Testis (tissue), 3 donors: ENCODE results near the gene EPB42. TPM values are rescaled to one million over a fixed set of nuclear protein-coding genes. Genes with fewer than 3 reads are reported as not detected.
A peak's percentile ranks its signal among the peaks of the same experiment; 100 is the strongest.
"Not testable (repeated sequence)": the region's sequence is repeated elsewhere in the genome, so short reads cannot be mapped to it uniquely, and the experiment has no call there.

ENCODE experiments used
- DNase-seq: peaks from one replicate; pipeline ENCODE4 v3.0.0-alpha.2; 2019
- H3K27ac ChIP-seq, 2 donors: fragments of 200-600 bp; sonication (generic); one replicate each; pipeline ENCODE4 v1.5.1; 2019
- H3K27me3 ChIP-seq: fragments of 200-600 bp; sonication (generic); one replicate; pipeline ENCODE4 v1.5.1; 2019
- H3K36me3 ChIP-seq: fragments of 200-600 bp; sonication (generic); one replicate; pipeline ENCODE4 v1.5.1; 2017; ENCODE audit warnings: low read depth; ENCODE audit errors: missing control alignments
- H3K4me1 ChIP-seq: fragments of 200-600 bp; sonication (generic); one replicate; pipeline ENCODE4 v1.5.1; 2019
- H3K4me3 ChIP-seq, 2 donors: fragments of 200-600 bp; sonication (generic); one replicate each; pipeline ENCODE4 v1.5.1; 2017 to 2019
- H3K9me3 ChIP-seq: fragments of 200-600 bp; sonication (generic); one replicate; pipeline ENCODE4 v1.5.1; 2017
- CTCF ChIP-seq, 3 experiments: fragments of 450-650 bp in 2 of 3; fragments of 200-600 bp in 1 of 3; sonication (generic) in 1 of 3; IDR thresholded peaks; one replicate each; pipeline ENCODE4 v1.5.1; 2016 to 2019; ENCODE audit warnings: antibody characterized with exemption in 3 of 3, mild to moderate bottlenecking in 2 of 3, moderate library complexity in 1 of 3
- POLR2A ChIP-seq: fragments of 450-650 bp; IDR thresholded peaks from one replicate; pipeline ENCODE4 v1.6.1; 2017; ENCODE audit warnings: antibody characterized with exemption, mild to moderate bottlenecking, moderate library complexity
- WGBS, 2 donors: methylation state at CpG; one replicate each; pipeline ENCODE4 v1.1.5; 2018; 5-methylcytosine and 5-hydroxymethylcytosine counted together
- intact Hi-C: fragments of 100-400 bp; cut with DNase I; formaldehyde crosslinking; loops from one replicate; pipeline ENCODE4 v1.15.1; 2023; ENCODE audit warnings: low total_unique reads
- polyA plus RNA-seq: library from polyadenylated mRNA; stranded (reverse); fragments of 350-450 nt; fragmentation: Illumina TruSeq; extraction: RNeasy Lipid Tissue Mini Kit (QIAGEN cat#74804); gene quantifications from one replicate; pipeline ENCODE4 v1.2.3, GENCODE V29; 2014; ENCODE audit warnings: low read depth, low replicate concordance; ENCODE audit not compliant: insufficient read depth
- total RNA-seq, 2 donors: library from RNA; depleted of rRNA; stranded (reverse); fragments of >200 nt; gene quantifications; one replicate each; pipeline ENCODE4 v1.2.3, GENCODE V29; 2016

EPB42 gene
- total and polyA plus RNA-seq, 3 donors from 2014 or later: 3.6 to 7.5 (median 6.8) TPM

DNA sequence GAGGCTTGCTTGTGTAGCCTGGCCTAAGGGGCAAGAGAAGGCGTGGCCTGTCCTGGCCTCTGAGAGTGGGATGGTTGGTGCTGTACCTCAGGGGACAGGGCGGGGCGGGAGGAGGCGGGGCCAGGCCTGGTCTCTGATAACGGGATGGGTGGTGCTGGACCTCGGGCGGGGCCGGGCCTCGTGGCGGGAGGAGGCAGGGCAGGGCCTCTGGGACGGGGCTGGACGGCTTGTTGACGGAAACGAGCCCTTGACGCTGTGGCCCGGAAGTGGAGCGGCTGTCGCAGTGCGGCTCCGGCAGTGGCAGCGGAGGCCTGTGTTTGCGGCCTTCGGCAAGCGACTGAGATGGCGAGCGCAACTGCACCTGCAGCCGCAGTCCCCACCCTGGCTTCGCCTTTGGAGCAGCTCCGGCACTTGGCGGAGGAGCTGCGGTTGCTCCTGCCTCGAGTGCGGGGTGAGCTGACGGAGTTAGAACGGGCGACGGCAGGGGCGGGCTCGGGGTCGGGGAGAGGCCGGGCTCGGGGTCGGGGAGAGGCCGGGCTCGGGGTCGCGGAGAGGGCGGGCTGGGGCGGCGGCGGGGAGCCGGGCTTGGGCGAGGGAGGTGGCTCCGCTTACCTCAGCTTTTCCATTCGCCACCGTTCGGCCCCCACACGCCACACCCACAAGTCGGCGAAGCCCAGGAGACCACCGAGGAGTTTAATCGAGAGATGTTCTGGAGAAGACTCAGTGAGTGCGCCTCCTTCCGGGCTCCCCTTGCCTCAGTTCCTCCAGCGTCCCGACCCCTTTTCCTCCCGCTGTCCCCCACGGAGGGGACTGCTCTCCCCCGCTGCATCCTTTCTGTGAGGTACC lies 35.4 kb downstream of the EPB42 start, which contains the start of gene CCNDBP1:
CCNDBP1 (plus strand) TSS at position 247 of the 846 bp plus-strand sequence; CDS start at position 343, 96 bp downstream.
- intact Hi-C loops: no loop called here
- peak; percentile 97 for DNase-seq
- no peaks in the 10 kb centered on the region for H3K9me3 ChIP-seq
- no peaks in the 10 kb centered on the region for H3K27me3 ChIP-seq
- H3K4me1 ChIP-seq: peaks cover 9% of the 10 kb centered on the region
- peak within 1 kb of the TSS; percentile 78 to 83 for H3K27ac ChIP-seq
- peak within 1 kb of the TSS; percentile 76 to 94 for H3K4me3 ChIP-seq
- TF ChIP-seq POLR2A (no peak), CTCF (IDR thresholded peaks at IDR 0.05) (peak; percentile 6 to 44 (median 11))
- WGBS, 2 donors: 1 to 3% methylated on average over 22 to 66 of the region's 69 CpGs
- no peaks in the 10 kb centered on the region for H3K36me3 ChIP-seq

GRCh38 chr15:43184407-43185124 lies 36.3 kb downstream of the EPB42 start:
- peak overlapping the region; percentile 76 to 94 for H3K4me3 ChIP-seq
- no peaks in the 10 kb centered on the region for H3K9me3 ChIP-seq
- H3K27ac ChIP-seq: peak overlapping the region; percentile 78 to 83
- no peaks in the 10 kb centered on the region for H3K27me3 ChIP-seq
- 66 to 69% methylated on average over 9 of the region's 9 CpGs for WGBS, 2 donors
- TF ChIP-seq CTCF (IDR thresholded peaks at IDR 0.05) (no peak), POLR2A (no peak)
- peaks cover 9% of the 10 kb centered on the region for H3K4me1 ChIP-seq
- intact Hi-C loops: no loop called here
- no peaks in the 10 kb centered on the region for H3K36me3 ChIP-seq
- DNase-seq: no peak

- Histone ChIP-seq H3K4me3 (no peak overlapping the region), H3K36me3 (no peaks in the 10 kb centered on the region), H3K27ac (no peak overlapping the region), H3K27me3 (no peaks in the 10 kb centered on the region), H3K4me1 (peaks cover 9% of the 10 kb centered on the region), H3K9me3 (no peaks in the 10 kb centered on the region)
- no peak for DNase-seq
- intact Hi-C loops: no loop called here
- WGBS, 2 donors: 85 to 87% methylated on average over 3 of the region's 3 CpGs
- no peak for TF ChIP-seq POLR2A
- TF ChIP-seq CTCF (IDR thresholded peaks at IDR 0.05): no peak
Measured at GRCh38 chr15:43183270-43183669, 37.5 kb downstream of the EPB42 start.

GRCh38 chr15:43177147-43177546 lies 43.7 kb downstream of the EPB42 start:
- H3K4me3 ChIP-seq, H3K36me3 ChIP-seq, H3K27ac ChIP-seq, H3K4me1 ChIP-seq, H3K27me3 ChIP-seq, DNase-seq, H3K9me3 ChIP-seq, intact Hi-C loops: not testable (repeated sequence)
- WGBS, 2 donors: 98% methylated on average over 2 of the region's 2 CpGs

DNA sequence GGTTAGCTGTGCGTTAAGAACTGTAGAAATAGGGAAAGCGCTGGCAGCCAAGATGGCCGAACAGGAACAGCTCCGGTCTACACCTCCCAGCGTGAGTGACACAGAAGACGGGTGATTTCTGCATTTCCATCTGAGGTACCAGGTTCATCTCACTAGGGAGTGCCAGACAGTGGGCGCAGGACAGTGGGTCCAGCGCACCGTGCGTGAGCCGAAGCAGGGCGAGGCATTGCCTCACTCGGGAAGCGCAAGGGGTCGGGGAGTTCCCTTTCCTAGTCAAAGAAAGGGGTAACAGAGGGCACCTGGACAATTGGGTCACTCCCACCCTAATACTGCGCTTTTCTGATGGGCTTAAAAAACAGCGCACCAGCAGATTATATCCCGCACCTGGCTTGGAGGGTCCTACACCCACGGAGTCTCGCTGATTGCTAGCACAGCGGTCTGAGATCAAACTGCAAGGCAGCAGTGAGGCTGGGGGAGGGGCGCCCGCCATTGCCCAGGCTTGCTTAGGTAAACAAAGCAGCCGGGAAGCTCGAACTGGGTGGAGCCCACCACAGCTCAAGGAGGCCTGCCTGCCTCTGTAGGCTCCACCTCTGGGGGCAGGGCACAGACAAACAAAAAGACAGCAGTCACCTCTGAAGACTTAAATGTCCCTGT lies 45.0 kb downstream of the EPB42 start:
- DNase-seq, H3K9me3 ChIP-seq, H3K4me3 ChIP-seq, H3K4me1 ChIP-seq, H3K36me3 ChIP-seq, H3K27me3 ChIP-seq, H3K27ac ChIP-seq, intact Hi-C loops: not testable (repeated sequence)
- 95 to 98% methylated on average over 16 to 25 of the region's 25 CpGs for WGBS, 2 donors
